Endothelial cell of umbilical vein (primary cell): Measurements from ENCODE around the gene JAKMIP1. TPM values are rescaled to one million over a fixed set of nuclear protein-coding genes. Genes with fewer than 3 reads are reported as not detected.

Experiments
- BruUV-seq: library from RNA; stranded (reverse); fragments of 400-500 nt; replicated peaks from 2 replicates; lab custom pipeline; 2021; lab: Mats Ljungman, UMichigan
- CTCF ChIA-PET: fragments of 300-600, 350-600 bp; sonication (Branson Sonifier 250); formaldehyde crosslinking; loops from one replicate; lab custom pipeline; 2021; ENCODE audit warnings: antibody characterized with exemption, inconsistent platforms; lab: Charles Lee
- POLR2A ChIA-PET: fragments of 300-600, 350-600 bp; sonication (Branson Sonifier 250); formaldehyde crosslinking; loops from one replicate; lab custom pipeline; 2021; ENCODE audit warnings: antibody characterized with exemption, inconsistent platforms; lab: Charles Lee
- DNase-seq: peaks from one replicate; pipeline ENCODE4 v3.0.0-alpha.2; 2011; ENCODE audit warnings: low read depth, low spot score
- FAIRE-seq: peaks from 2 replicates; lab custom pipeline; 2011; peaks lifted over from hg19 to GRCh38; lab: Jason Lieb, UNC
- H2AFZ ChIP-seq: 2 replicates; pipeline ENCODE4 v1.6.0; 2012; ENCODE audit warnings: low read depth, low read length, control low read depth, inconsistent platforms
- H3K27ac ChIP-seq: 2 replicates; pipeline ENCODE4 v1.5.1; 2011; ENCODE audit warnings: low read depth, mild to moderate bottlenecking, control low read depth, low read length, moderate library complexity; ENCODE audit not compliant: insufficient read depth
- H3K27me3 ChIP-seq, 2 experiments: 2 replicates each; pipeline versions ENCODE4 v1.6.0 to v1.6.1; 2011; ENCODE audit warnings: low read length in 2 of 2, mixed read lengths in 1 of 2; ENCODE audit not compliant: control insufficient read depth in 2 of 2, insufficient read depth in 2 of 2
- H3K36me3 ChIP-seq, 2 experiments: 2 replicates in 1 of 2; 3 replicates in 1 of 2; pipeline ENCODE4 v1.5.1; 2011; ENCODE audit warnings: low read length in 2 of 2, mild to moderate bottlenecking in 1 of 2, moderate library complexity in 1 of 2; ENCODE audit not compliant: control insufficient read depth in 2 of 2, insufficient read depth in 2 of 2; ENCODE audit errors: extremely low read depth in 1 of 2
- H3K4me1 ChIP-seq: 3 replicates; pipeline ENCODE4 v1.5.1; 2011; ENCODE audit warnings: mild to moderate bottlenecking, low read length; ENCODE audit not compliant: control insufficient read depth, insufficient read depth; ENCODE audit errors: extremely low read depth
- H3K4me2 ChIP-seq: 2 replicates; pipeline ENCODE4 v1.6.1; 2011; ENCODE audit warnings: low read length, control low read depth, mixed read lengths; ENCODE audit not compliant: insufficient read depth
- H3K4me3 ChIP-seq, 3 experiments: fragments of 200-600 bp in 1 of 3; sonication (generic), shearing (Covaris generic) in 1 of 3; replicated peaks in 1 of 3; 2 replicates each; pipeline ENCODE4 v1.5.1; 2011 to 2016; ENCODE audit warnings: control low read depth in 3 of 3, low read length in 3 of 3, mild to moderate bottlenecking in 2 of 3, inconsistent platforms in 1 of 3, low read depth in 1 of 3, moderate library complexity in 1 of 3; ENCODE audit not compliant: insufficient read depth in 1 of 3
- H3K79me2 ChIP-seq: 2 replicates; pipeline ENCODE4 v1.6.0; 2012; ENCODE audit warnings: low read length, inconsistent platforms; ENCODE audit not compliant: control insufficient read depth, insufficient read depth
- H3K9ac ChIP-seq: replicated peaks from 2 replicates; pipeline ENCODE3; 2011; ENCODE audit warnings: low read length, control low read depth; ENCODE audit not compliant: insufficient read depth; ENCODE audit errors: extremely low read depth
- H3K9me1 ChIP-seq: replicated peaks from 3 replicates; pipeline ENCODE4 v1.6.0; 2011; ENCODE audit warnings: mild to moderate bottlenecking, low read length; ENCODE audit not compliant: control insufficient read depth, insufficient read depth; ENCODE audit errors: extremely low read depth
- H3K9me3 ChIP-seq: replicated peaks from 2 replicates; pipeline ENCODE4 v1.5.1; 2012; ENCODE audit warnings: low read length, inconsistent platforms; ENCODE audit not compliant: control insufficient read depth, insufficient read depth
- H4K20me1 ChIP-seq: replicated peaks from 2 replicates; pipeline ENCODE3; 2011; ENCODE audit warnings: mild to moderate bottlenecking, low read length; ENCODE audit not compliant: control insufficient read depth, insufficient read depth; ENCODE audit errors: extremely low read depth
- CTCF ChIP-seq, 2 donors: IDR thresholded peaks; 1 replicate in 1 of 2; 2 replicates in 1 of 2; pipeline ENCODE4 v1.5.1; 2011; ENCODE audit warnings: low read length in 2 of 2, mild to moderate bottlenecking in 2 of 2, moderate library complexity in 2 of 2, control low read depth in 1 of 2, inconsistent platforms in 1 of 2, low read depth in 1 of 2; ENCODE audit not compliant: insufficient read depth in 1 of 2; ENCODE audit errors: extremely low read depth in 1 of 2
- EZH2 ChIP-seq: IDR thresholded peaks from 2 replicates; pipeline ENCODE4 v1.6.1; 2012; ENCODE audit warnings: borderline replicate concordance, low read depth, mild to moderate bottlenecking, moderate library complexity, low read length, inconsistent platforms; ENCODE audit not compliant: severe bottlenecking
- FOS ChIP-seq: IDR thresholded peaks from 2 replicates; pipeline ENCODE4 v1.6.1; 2011; ENCODE audit warnings: mild to moderate bottlenecking, low read length, moderate library complexity, borderline replicate concordance; ENCODE audit not compliant: insufficient read depth
- GATA2 ChIP-seq: IDR thresholded peaks from 2 replicates; pipeline ENCODE4 v1.7.0; 2011; ENCODE audit warnings: low read depth, mild to moderate bottlenecking, moderate library complexity, mixed read lengths, low read length; ENCODE audit not compliant: insufficient read length, insufficient read depth
- JUN ChIP-seq: IDR thresholded peaks from 2 replicates; pipeline ENCODE4 v1.6.1; 2011; ENCODE audit warnings: borderline replicate concordance, low read depth; ENCODE audit not compliant: insufficient read length, insufficient read depth
- MYC ChIP-seq: IDR thresholded peaks from one replicate; pipeline ENCODE4 v1.6.1; 2011; ENCODE audit warnings: mild to moderate bottlenecking, low read depth, low read length
- POLR2A ChIP-seq: IDR thresholded peaks from 2 replicates; pipeline ENCODE4 v1.6.1; 2012; ENCODE audit warnings: low read depth, mild to moderate bottlenecking, control low read depth, low read length
- POLR2AphosphoS5 ChIP-seq: IDR thresholded peaks from 2 replicates; pipeline ENCODE4 v1.6.1; 2012; ENCODE audit warnings: low read depth, mild to moderate bottlenecking, control low read depth, low read length, moderate library complexity; ENCODE audit not compliant: insufficient read depth
- dilution Hi-C: fragments of 300-500 bp; cut with MboI; formaldehyde crosslinking; loops from one replicate; pipeline ENCODE4 v1.15.0; 2019; ENCODE audit warnings: low sequenced_read_pairs; ENCODE audit not compliant: extremely low pct_ligation_motif_present
- intact Hi-C: fragments of 100-400 bp; cut with micrococcal nuclease; formaldehyde crosslinking; loops from one replicate; pipeline ENCODE4 v1.10.0; 2022
- polyA plus RNA-seq, 4 experiments: library from polyadenylated mRNA; depleted of rRNA in 3 of 4; stranded (reverse) in 3 of 4; unstranded in 1 of 4; fragments of >200 nt; gene quantifications; 2 replicates each; pipeline versions ENCODE4 v1.2.1 to v1.2.3, GENCODE V29; 2011 to 2012; ENCODE audit warnings: missing spikeins in 1 of 4
- total RNA-seq: library from RNA; stranded (reverse); gene quantifications from 2 replicates; pipeline ENCODE4 v1.2.3, GENCODE V29; 2021
- TF ChIP-seq, protein P1 (sequence below): IDR thresholded peaks from 2 replicates; pipeline ENCODE4 v1.6.1; 2011; ENCODE audit not compliant: insufficient read depth, insufficient read length

The JAKMIP1 gene
- total and polyA plus RNA-seq, 2 donors (not counting 3 experiments of a cell fraction or from before 2014, with no cell fraction given): not detected

DNA sequence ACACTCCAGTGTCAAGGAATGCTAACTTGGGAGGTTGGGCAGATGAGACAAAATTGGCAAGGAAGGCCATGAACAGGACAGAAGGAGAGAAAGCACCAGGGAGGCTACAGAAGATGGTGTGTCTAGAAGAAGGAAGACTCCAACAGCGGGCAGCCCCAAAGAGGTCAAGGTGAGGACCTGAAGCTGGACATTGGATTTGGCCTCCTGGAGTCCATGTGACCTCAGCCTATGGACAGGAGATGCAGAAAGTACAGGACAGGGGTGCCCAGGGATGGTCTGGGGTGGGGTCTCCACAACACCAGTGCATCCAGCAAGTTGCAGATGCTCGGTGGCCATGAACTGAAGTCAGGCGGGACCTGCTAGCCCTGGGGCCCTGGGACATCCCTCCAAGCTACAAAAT is 86.2 kb downstream of the JAKMIP1 start:
- Histone ChIP-seq H3K9ac (no peak overlapping the region), H3K4me3 (no peak overlapping the region), H3K27ac (no peak overlapping the region), H2AFZ (no peak overlapping the region), H3K9me1 (no peaks in the 10 kb centered on the region), H3K4me2 (no peak overlapping the region), H3K79me2 (no peaks in the 10 kb centered on the region), H3K9me3 (no peaks in the 10 kb centered on the region), H3K27me3 (no peaks in the 10 kb centered on the region), H3K36me3 (no peaks in the 10 kb centered on the region), H3K4me1 (no peaks in the 10 kb centered on the region), H4K20me1 (no peaks in the 10 kb centered on the region)
- no peak for FAIRE-seq
- ChIA-PET POLR2A (no interaction called here), CTCF (no interaction called here)
- TF ChIP-seq GATA2 (no peak), FOS (no peak), CTCF (IDR thresholded peaks at IDR 0.05; ENCODE audit: extremely low read depth in 1 of 2, insufficient read depth in 1 of 2, low read depth in 1 of 2, low read length in 2 of 2) (no peak), POLR2A (no peak), POLR2AphosphoS5 (no peak), MYC (no peak), JUN (no peak), EZH2 (no peak)
- TF ChIP-seq, protein P1, sequence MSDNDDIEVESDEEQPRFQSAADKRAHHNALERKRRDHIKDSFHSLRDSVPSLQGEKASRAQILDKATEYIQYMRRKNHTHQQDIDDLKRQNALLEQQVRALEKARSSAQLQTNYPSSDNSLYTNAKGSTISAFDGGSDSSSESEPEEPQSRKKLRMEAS: no peak
- intact Hi-C loops: no loop called here
- dilution Hi-C loops: no loop called here
- no TSS peak for BruUV-seq
- DNase-seq: no peak
